Measurements from ENCODE around the gene SPEG.

GRCh38 chr2:219388121-219388906, 46.3 kb upstream of the SPEG start:
- TF ChIP-seq EZH2 (IDR thresholded peaks at IDR 0.05; ENCODE audit: low read length, unreplicated experiment) (no peak), CTCF (conservative IDR thresholded peaks at IDR 0.05; ENCODE audit: low read depth, low read length) (peak; percentile 64), EZH2phosphoT487 (IDR thresholded peaks at IDR 0.05; ENCODE audit: borderline replicate concordance, low read length) (no peak)

Data from PC-3 (cell line).